B cell (primary cell): ENCODE measurements around the gene MYO9B.
A peak's percentile ranks its signal among the peaks of the same experiment; 100 is the strongest.

Source experiments
- CTCF ChIP-seq: fragments of 200-600 bp; IDR thresholded peaks from one replicate; pipeline ENCODE4 v1.8.0; 2022; ENCODE audit warnings: antibody characterized with exemption, mild to moderate bottlenecking
- EZH2 ChIP-seq: IDR thresholded peaks from 2 replicates; pipeline ENCODE4 v1.6.1; 2012; ENCODE audit warnings: borderline replicate concordance, low read depth, mild to moderate bottlenecking, moderate library complexity, low read length; ENCODE audit not compliant: insufficient read depth, poor library complexity, severe bottlenecking

- TF ChIP-seq CTCF: peak; percentile 72
- no peak for TF ChIP-seq EZH2
These were observed 129.9 kb downstream of the MYO9B start for GRCh38 chr19:17205237-17206140.
